A549 (cell line): ENCODE results near the gene ELAPOR2.

Experiments
- POLR2A ChIP-seq: IDR thresholded peaks from 2 replicates; pipeline ENCODE4 v1.6.1; 2012; ENCODE audit warnings: mild to moderate bottlenecking, low read length
- RARB ChIP-seq: fragments of 250-450 bp; sonication (Bioruptor Pico); IDR thresholded peaks from 2 replicates; pipeline ENCODE4 v1.8.0; 2021; ENCODE audit warnings: mild to moderate bottlenecking, moderate library complexity

DNA sequence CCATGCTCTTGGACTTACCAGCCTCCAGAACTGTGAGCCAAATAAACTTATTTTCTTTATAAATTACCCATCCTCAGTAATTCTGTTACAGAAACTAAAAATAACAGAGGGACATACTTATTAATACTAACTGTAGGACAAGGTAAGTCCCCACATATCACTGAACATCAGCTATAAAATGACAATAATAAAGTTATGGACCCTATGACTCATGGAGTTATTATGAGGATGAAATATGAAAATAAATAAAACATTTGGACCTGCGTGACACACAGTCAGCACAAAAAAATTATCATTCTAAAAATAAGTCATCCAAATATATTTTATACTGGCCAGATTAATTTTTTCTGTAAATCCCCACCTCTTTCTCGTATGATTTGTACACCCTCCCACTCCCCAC lies 34.9 kb upstream of the ELAPOR2 start:
- no peak for TF ChIP-seq POLR2A
- no peak for TF ChIP-seq RARB
